IPS DF 6.9 (cell line): Measurements from ENCODE around the gene HMCN2.

ENCODE experiments used
- DNase-seq: peaks from one replicate; pipeline ENCODE4 v3.0.0-alpha.2; 2013; ENCODE audit warnings: low read depth, low spot score
- H3K27ac ChIP-seq: one replicate; pipeline ENCODE4 v1.5.1; 2013; ENCODE audit warnings: low read length, control low read depth
- H3K27me3 ChIP-seq: 2 replicates; pipeline ENCODE4 v1.6.1; 2013; ENCODE audit warnings: mild to moderate bottlenecking, low read length; ENCODE audit not compliant: control insufficient read depth, insufficient read depth
- H3K36me3 ChIP-seq: 2 replicates; pipeline ENCODE4 v1.6.1; 2013; ENCODE audit warnings: low read length; ENCODE audit not compliant: control insufficient read depth, insufficient read depth
- H3K4me1 ChIP-seq: 2 replicates; pipeline ENCODE4 v1.6.1; 2013; ENCODE audit warnings: low read length; ENCODE audit not compliant: control insufficient read depth, insufficient read depth
- H3K4me3 ChIP-seq: 2 replicates; pipeline ENCODE4 v1.5.1; 2013; ENCODE audit warnings: mild to moderate bottlenecking, low read length
- H3K9me3 ChIP-seq: 2 replicates; pipeline ENCODE4 v1.6.1; 2013; ENCODE audit warnings: low read length, inconsistent platforms; ENCODE audit not compliant: control insufficient read depth, insufficient read depth
- WGBS: extraction: QIAGEN DNeasy Blood & Tissue Kit; methylation state at CpG from one replicate; pipeline ENCODE4 v1.1.7; 2013; ENCODE audit warnings: mixed read lengths, missing lambda C conversion rate; ENCODE audit not compliant: insufficient read length, insufficient coverage; 5-methylcytosine and 5-hydroxymethylcytosine counted together

Gene HMCN2

GRCh38 chr9:130283539-130284248, 18.1 kb downstream of the HMCN2 start:
- no peak for DNase-seq
- H3K27ac ChIP-seq = no peak overlapping the region
- no peaks in the 10 kb centered on the region for H3K9me3 ChIP-seq
- peaks cover under 1% of the 10 kb centered on the region; the same call in 1 of the 2 replicates for H3K4me1 ChIP-seq
- no peaks in the 10 kb centered on the region for H3K27me3 ChIP-seq
- H3K4me3 ChIP-seq = no peak overlapping the region
- WGBS = no CpG with 5 or more reads among the region's 4 CpGs
- no peaks in the 10 kb centered on the region for H3K36me3 ChIP-seq

- no peaks in the 10 kb centered on the region for H3K36me3 ChIP-seq
- no peaks in the 10 kb centered on the region for H3K9me3 ChIP-seq
- no peak overlapping the region for H3K27ac ChIP-seq
- H3K27me3 ChIP-seq = no peaks in the 10 kb centered on the region
- peaks cover 4% of the 10 kb centered on the region for H3K4me1 ChIP-seq
- no CpG with 5 or more reads among the region's 10 CpGs for WGBS
- no peak overlapping the region for H3K4me3 ChIP-seq
- DNase-seq = no peak
Observed at GRCh38 chr9:130284249-130284625, 18.7 kb downstream of the HMCN2 start.

GRCh38 chr9:130284690-130285089, 19.1 kb downstream of the HMCN2 start:
- WGBS = no CpG with 5 or more reads among the region's 7 CpGs
- H3K9me3 ChIP-seq = no peaks in the 10 kb centered on the region

GRCh38 chr9:130285271-130285670, 19.7 kb downstream of the HMCN2 start:
- H3K4me1 ChIP-seq = peaks cover 4% of the 10 kb centered on the region
- DNase-seq = no peak
- no CpG with 5 or more reads among the region's 9 CpGs for WGBS
- H3K36me3 ChIP-seq = no peaks in the 10 kb centered on the region
- H3K9me3 ChIP-seq = no peaks in the 10 kb centered on the region
- H3K27me3 ChIP-seq = no peaks in the 10 kb centered on the region
- H3K27ac ChIP-seq = no peak overlapping the region
- H3K4me3 ChIP-seq = no peak overlapping the region

More at GRCh38 chr9:130284690-130285089, 19.1 kb downstream of the HMCN2 start:
- DNase-seq = no peak
- Histone ChIP-seq H3K4me1 (peaks cover 4% of the 10 kb centered on the region), H3K36me3 (no peaks in the 10 kb centered on the region), H3K27me3 (no peaks in the 10 kb centered on the region), H3K27ac (no peak overlapping the region), H3K4me3 (no peak overlapping the region)

GRCh38 chr9:130286072-130286770, 20.7 kb downstream of the HMCN2 start:
- no peak overlapping the region for H3K27ac ChIP-seq
- no peaks in the 10 kb centered on the region for H3K9me3 ChIP-seq
- H3K4me1 ChIP-seq = peaks cover 4% of the 10 kb centered on the region
- no peaks in the 10 kb centered on the region for H3K27me3 ChIP-seq
- DNase-seq = no peak
- no CpG with 5 or more reads among the region's 17 CpGs for WGBS
- no peak overlapping the region for H3K4me3 ChIP-seq
- H3K36me3 ChIP-seq = no peaks in the 10 kb centered on the region

GRCh38 chr9:130286781-130287428, 21.3 kb downstream of the HMCN2 start:
- WGBS = no CpG with 5 or more reads among the region's 20 CpGs
- H3K36me3 ChIP-seq = no peaks in the 10 kb centered on the region

GRCh38 chr9:130287736-130288135, 22.2 kb downstream of the HMCN2 start:
- no peak for DNase-seq
- H3K27ac ChIP-seq = no peak overlapping the region
- no peaks in the 10 kb centered on the region for H3K27me3 ChIP-seq
- no peaks in the 10 kb centered on the region for H3K9me3 ChIP-seq
- H3K4me3 ChIP-seq = no peak overlapping the region
- H3K36me3 ChIP-seq = no peaks in the 10 kb centered on the region
- peaks cover 4% of the 10 kb centered on the region for H3K4me1 ChIP-seq
- no CpG with 5 or more reads among the region's 6 CpGs for WGBS

More at GRCh38 chr9:130286781-130287428, 21.3 kb downstream of the HMCN2 start:
- no peaks in the 10 kb centered on the region for H3K9me3 ChIP-seq
- no peaks in the 10 kb centered on the region for H3K27me3 ChIP-seq
- peaks cover 4% of the 10 kb centered on the region for H3K4me1 ChIP-seq
- no peak for DNase-seq
- H3K27ac ChIP-seq = no peak overlapping the region
- no peak overlapping the region for H3K4me3 ChIP-seq

GRCh38 chr9:130288393-130288792, 22.8 kb downstream of the HMCN2 start:
- Histone ChIP-seq H3K27ac (no peak overlapping the region), H3K27me3 (no peaks in the 10 kb centered on the region), H3K9me3 (no peaks in the 10 kb centered on the region), H3K4me3 (no peak overlapping the region), H3K36me3 (no peaks in the 10 kb centered on the region), H3K4me1 (peaks cover 4% of the 10 kb centered on the region)
- no peak for DNase-seq
- no CpG with 5 or more reads among the region's 6 CpGs for WGBS

GRCh38 chr9:130288926-130289690, 23.5 kb downstream of the HMCN2 start:
- H3K4me1 ChIP-seq = peaks cover 4% of the 10 kb centered on the region
- H3K4me3 ChIP-seq = no peak overlapping the region
- no CpG with 5 or more reads among the region's 13 CpGs for WGBS
- no peaks in the 10 kb centered on the region for H3K36me3 ChIP-seq
- no peaks in the 10 kb centered on the region for H3K27me3 ChIP-seq
- H3K27ac ChIP-seq = no peak overlapping the region
- no peaks in the 10 kb centered on the region for H3K9me3 ChIP-seq
- DNase-seq = no peak

- no peak for DNase-seq
- Histone ChIP-seq H3K27me3 (no peaks in the 10 kb centered on the region), H3K9me3 (no peaks in the 10 kb centered on the region), H3K4me1 (peaks cover 4% of the 10 kb centered on the region), H3K36me3 (no peaks in the 10 kb centered on the region), H3K27ac (no peak overlapping the region), H3K4me3 (no peak overlapping the region)
- no CpG with 5 or more reads among the region's 12 CpGs for WGBS
Observed at GRCh38 chr9:130289711-130290241, 24.2 kb downstream of the HMCN2 start.
